OCI-LY7 (cell line): ENCODE measurements around the gene FADS6. TPM values are rescaled to one million over a fixed set of nuclear protein-coding genes. Genes with fewer than 3 reads are reported as not detected.

Experiments used
- BruUV-seq: library from RNA; stranded (reverse); fragments of 400-500 nt; replicated peaks from 2 replicates; lab custom pipeline; 2021; lab: Mats Ljungman, UMichigan
- CTCF ChIA-PET: fragments of 300-600 bp; sonication (Branson Sonifier 250); formaldehyde crosslinking; loops from one replicate; lab custom pipeline; 2022; ENCODE audit warnings: antibody characterized with exemption; ENCODE audit not compliant: unreplicated experiment; lab: Charles Lee
- POLR2A ChIA-PET: fragments of 300-600 bp; sonication (Branson Sonifier 250); formaldehyde crosslinking; loops from one replicate; lab custom pipeline; 2022; ENCODE audit warnings: antibody characterized with exemption; lab: Charles Lee
- DNase-seq: peaks from one replicate; pipeline ENCODE4 v3.0.0-alpha.2; 2015; ENCODE audit warnings: low spot score
- H2AFZ ChIP-seq: fragments of 200-600 bp; sonication (generic), shearing (Covaris generic); 2 replicates; pipeline ENCODE4 v1.6.1; 2014; ENCODE audit warnings: mild to moderate bottlenecking, antibody characterized with exemption, low read length, moderate library complexity
- H3K27ac ChIP-seq: fragments of 200-600 bp; sonication (generic); 2 replicates; pipeline ENCODE4 v1.5.1; 2014; ENCODE audit warnings: mixed run types, low read depth, mild to moderate bottlenecking, moderate library complexity, low read length, inconsistent platforms; ENCODE audit not compliant: poor library complexity, severe bottlenecking
- H3K36me3 ChIP-seq: fragments of 200-600 bp; sonication (generic); 2 replicates; pipeline ENCODE4 v1.6.1; 2014; ENCODE audit warnings: mild to moderate bottlenecking, antibody characterized with exemption, low read length, moderate library complexity, mixed read lengths; ENCODE audit not compliant: insufficient read depth
- H3K4me1 ChIP-seq: fragments of 200-600 bp; sonication (generic); 2 replicates; pipeline ENCODE4 v1.5.1; 2014; ENCODE audit warnings: mild to moderate bottlenecking, low read length; ENCODE audit not compliant: insufficient read depth, poor library complexity, severe bottlenecking
- H3K4me2 ChIP-seq: fragments of 200-600 bp; sonication (generic); 2 replicates; pipeline ENCODE4 v1.6.1; 2014; ENCODE audit warnings: mild to moderate bottlenecking, low read length
- H3K4me3 ChIP-seq: fragments of 200-600 bp; sonication (generic); 2 replicates; pipeline ENCODE4 v1.5.1; 2014; ENCODE audit warnings: mild to moderate bottlenecking, low read depth, low read length; ENCODE audit not compliant: poor library complexity, severe bottlenecking
- H3K79me2 ChIP-seq: fragments of 200-600 bp; sonication (generic); 2 replicates; pipeline ENCODE4 v1.6.1; 2016; ENCODE audit warnings: low read depth, mild to moderate bottlenecking, low read length, moderate library complexity, mixed read lengths; ENCODE audit not compliant: insufficient read depth
- H3K9me2 ChIP-seq: fragments of 200-600 bp; sonication (generic); 2 replicates; pipeline ENCODE4 v1.6.1; 2016; ENCODE audit warnings: mild to moderate bottlenecking, low read length, mixed read lengths; ENCODE audit not compliant: insufficient read depth
- H3K9me3 ChIP-seq: fragments of 200-600 bp; sonication (generic); 2 replicates; pipeline ENCODE4 v1.6.1; 2014; ENCODE audit warnings: mild to moderate bottlenecking, mixed run types, low read length, mixed read lengths
- H4K20me1 ChIP-seq: fragments of 200-600 bp; sonication (generic); 2 replicates; pipeline ENCODE4 v1.6.1; 2014; ENCODE audit warnings: mild to moderate bottlenecking, antibody characterized with exemption, low read length, moderate library complexity, mixed read lengths; ENCODE audit not compliant: insufficient read depth
- EZH2phosphoT487 ChIP-seq: fragments of 200-600 bp; sonication (generic); IDR thresholded peaks from 2 replicates; pipeline ENCODE4 v1.6.1; 2018; ENCODE audit warnings: low read depth, borderline replicate concordance, mild to moderate bottlenecking, mixed run types, antibody characterized with exemption, low read length, moderate library complexity, mixed read lengths
- intact Hi-C: fragments of 100-400 bp; cut with micrococcal nuclease; formaldehyde crosslinking; loops from one replicate; pipeline ENCODE4 v1.10.0; 2022; ENCODE audit not compliant: unreplicated experiment
- total RNA-seq, 2 experiments: library from RNA; depleted of rRNA in 1 of 2; stranded (reverse); fragments of >200 nt in 1 of 2; shearing (Covaris generic) in 1 of 2; gene quantifications; 2 replicates each; pipeline ENCODE4 v1.2.3, GENCODE V29; 2014 to 2022
- TF ChIP-seq, protein P1 (sequence below): fragments of 200-600 bp; sonication (generic); conservative IDR thresholded peaks from 2 replicates; pipeline ENCODE4 v1.5.1; 2014; ENCODE audit warnings: mild to moderate bottlenecking, antibody characterized with exemption, low read length, moderate library complexity, mixed read lengths

Gene FADS6
- total RNA-seq, 2 experiments from 2014 or later, result not detected

GRCh38 chr17:74877592-74878548 is 15.6 kb downstream of the FADS6 start:
- Histone ChIP-seq H3K4me2 (no peak overlapping the region), H3K4me1 (peaks cover 10% of the 10 kb centered on the region), H3K36me3 (no peaks in the 10 kb centered on the region), H3K9me2 (no peaks in the 10 kb centered on the region), H3K4me3 (no peak overlapping the region), H3K27ac (no peak overlapping the region), H3K79me2 (no peaks in the 10 kb centered on the region), H4K20me1 (no peaks in the 10 kb centered on the region), H2AFZ (no peak overlapping the region), H3K9me3 (no peaks in the 10 kb centered on the region)
- intact Hi-C loops, result no loop called here
- POLR2A ChIA-PET, result interaction anchor here (0.6 kb wide), 1 partner anchor 96 kb away, joined by 3 read pairs; no protein-coding TSS in a partner anchor
- DNase-seq, result no peak
- BruUV-seq, result no TSS peak
- CTCF ChIA-PET, result interaction anchor here (0.6 to 0.8 kb wide), 3 partner anchors 13 to 647 kb away, joined by 3 to 5 read pairs (median 3); no protein-coding TSS in a partner anchor
- TF ChIP-seq EZH2phosphoT487, result no peak
- TF ChIP-seq, protein P1, sequence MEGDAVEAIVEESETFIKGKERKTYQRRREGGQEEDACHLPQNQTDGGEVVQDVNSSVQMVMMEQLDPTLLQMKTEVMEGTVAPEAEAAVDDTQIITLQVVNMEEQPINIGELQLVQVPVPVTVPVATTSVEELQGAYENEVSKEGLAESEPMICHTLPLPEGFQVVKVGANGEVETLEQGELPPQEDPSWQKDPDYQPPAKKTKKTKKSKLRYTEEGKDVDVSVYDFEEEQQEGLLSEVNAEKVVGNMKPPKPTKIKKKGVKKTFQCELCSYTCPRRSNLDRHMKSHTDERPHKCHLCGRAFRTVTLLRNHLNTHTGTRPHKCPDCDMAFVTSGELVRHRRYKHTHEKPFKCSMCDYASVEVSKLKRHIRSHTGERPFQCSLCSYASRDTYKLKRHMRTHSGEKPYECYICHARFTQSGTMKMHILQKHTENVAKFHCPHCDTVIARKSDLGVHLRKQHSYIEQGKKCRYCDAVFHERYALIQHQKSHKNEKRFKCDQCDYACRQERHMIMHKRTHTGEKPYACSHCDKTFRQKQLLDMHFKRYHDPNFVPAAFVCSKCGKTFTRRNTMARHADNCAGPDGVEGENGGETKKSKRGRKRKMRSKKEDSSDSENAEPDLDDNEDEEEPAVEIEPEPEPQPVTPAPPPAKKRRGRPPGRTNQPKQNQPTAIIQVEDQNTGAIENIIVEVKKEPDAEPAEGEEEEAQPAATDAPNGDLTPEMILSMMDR, result no peak

DNA sequence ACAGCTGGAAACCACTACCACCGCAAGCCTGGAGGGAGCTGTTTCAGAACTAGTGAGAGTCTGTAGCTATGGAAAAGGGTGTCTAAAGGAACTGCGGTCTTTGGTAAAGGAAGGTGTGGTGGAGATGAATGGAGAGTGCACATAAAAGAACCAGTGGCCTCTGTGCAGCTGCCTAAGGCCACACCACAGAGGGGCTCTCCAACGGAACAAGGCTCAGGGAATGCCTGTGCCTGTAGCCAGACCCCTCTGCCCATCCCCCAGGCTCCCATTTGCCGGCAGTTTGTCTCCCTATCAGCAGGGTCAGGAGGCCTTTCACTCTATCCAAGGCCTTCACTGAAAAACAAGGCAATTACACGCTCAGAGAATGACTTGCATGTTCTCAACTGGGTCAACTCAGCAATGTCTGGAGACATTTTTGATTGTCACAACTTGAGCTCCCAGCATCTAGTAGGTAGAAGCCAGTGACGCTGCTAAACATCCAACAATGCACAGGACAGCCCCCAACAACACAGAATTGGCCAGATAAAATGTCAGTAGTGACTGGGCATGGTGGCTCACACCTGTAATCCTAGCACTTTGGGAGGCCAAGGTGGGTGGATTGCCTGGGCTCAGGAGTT is 17.3 kb downstream of the FADS6 start:
- Histone ChIP-seq H3K9me3 (no peaks in the 10 kb centered on the region), H3K9me2 (no peaks in the 10 kb centered on the region), H4K20me1 (no peaks in the 10 kb centered on the region), H3K4me3 (no peak overlapping the region), H3K27ac (no peak overlapping the region), H3K79me2 (no peaks in the 10 kb centered on the region), H3K36me3 (no peaks in the 10 kb centered on the region), H3K4me2 (no peak overlapping the region), H2AFZ (no peak overlapping the region), H3K4me1 (peaks cover 23% of the 10 kb centered on the region)
- intact Hi-C loops, result no loop called here
- BruUV-seq, result no TSS peak
- ChIA-PET POLR2A (no interaction called here), CTCF (no interaction called here)
- no peak for TF ChIP-seq EZH2phosphoT487
- TF ChIP-seq, protein P1, result no peak
- DNase-seq, result no peak
